Heart right ventricle (tissue), 16 donors: ENCODE measurements around the gene PEPD. TPM values are rescaled to one million over a fixed set of nuclear protein-coding genes. Genes with fewer than 3 reads are reported as not detected.
"Not testable (repeated sequence)": the region's sequence is repeated elsewhere in the genome, so short reads cannot be mapped to it uniquely, and the experiment has no call there.

Experiments used
- ATAC-seq, 8 donors: fragments of 200-7000 bp; cut with Tn5 transposase; one replicate each; pipeline ENCODE4 v1.9.1; 2020; ENCODE audit warnings: mild to moderate bottlenecking in 8 of 8, moderate library complexity in 8 of 8, moderate number of reproducible peaks in 1 of 8
- DNase-seq, 2 donors: peaks; one replicate each; pipeline ENCODE4 v3.0.0-alpha.2; 2020
- H3K27ac ChIP-seq, 10 donors: fragments of 200-600 bp; sonication (generic) in 2 of 10; one replicate each; pipeline versions ENCODE4 v1.5.0 to v1.8.0; 2020 to 2022; ENCODE audit warnings: mild to moderate bottlenecking in 3 of 10
- H3K27me3 ChIP-seq, 7 donors: fragments of 200-600 bp; one replicate each; pipeline ENCODE4 v1.8.0; 2021 to 2022; ENCODE audit warnings: mild to moderate bottlenecking in 2 of 7
- H3K36me3 ChIP-seq, 9 donors: fragments of 200-600 bp; sonication (generic) in 1 of 9; one replicate each; pipeline versions ENCODE4 v1.5.0 to v1.8.0; 2020 to 2022; ENCODE audit warnings: mild to moderate bottlenecking in 2 of 9
- H3K4me1 ChIP-seq, 9 donors: fragments of 200-600 bp; sonication (generic) in 1 of 9; one replicate each; pipeline versions ENCODE4 v1.5.0 to v1.8.0; 2020 to 2022; ENCODE audit warnings: mild to moderate bottlenecking in 4 of 9
- H3K4me3 ChIP-seq, 10 donors: fragments of 200-600 bp; sonication (generic) in 2 of 10; one replicate each; pipeline versions ENCODE4 v1.5.0 to v1.8.0; 2020 to 2022; ENCODE audit warnings: mild to moderate bottlenecking in 7 of 10, moderate library complexity in 2 of 10
- H3K9me3 ChIP-seq, 11 donors: fragments of 200-600 bp in 10 of 11; sonication (generic) in 2 of 11; one replicate each; pipeline versions ENCODE4 v1.5.0 to v1.8.0; 2013 to 2022; ENCODE audit warnings: mild to moderate bottlenecking in 2 of 11, control low read depth in 1 of 11, moderate library complexity in 1 of 11
- CTCF ChIP-seq, 9 donors: fragments of 200-600 bp; sonication (generic) in 2 of 9; IDR thresholded peaks; one replicate each; pipeline versions ENCODE4 v1.5.0 to v1.8.0; 2021 to 2022; ENCODE audit warnings: antibody characterized with exemption in 9 of 9, mild to moderate bottlenecking in 5 of 9, moderate library complexity in 1 of 9
- WGBS, 2 donors: extraction: QIAGEN DNeasy Blood & Tissue Kit; methylation state at CpG; one replicate each; pipeline ENCODE4 v1.1.7; 2013; ENCODE audit warnings: inconsistent platforms in 1 of 2; 5-methylcytosine and 5-hydroxymethylcytosine counted together
- intact Hi-C, 10 donors: fragments of 100-400 bp; cut with DNase I; formaldehyde crosslinking; loops; one replicate each; pipeline versions ENCODE4 v1.11.1 to v1.14.2; 2022
- polyA plus RNA-seq, 2 donors: library from polyadenylated mRNA; stranded (reverse); fragments of 200-250 nt; gene quantifications; one replicate each; pipeline ENCODE4 v1.2.3, GENCODE V29; 2013
- total RNA-seq, 10 donors: library from RNA; stranded (reverse); fragmentation: NEBNext Ultra II Directional in 3 of 10; extraction: Animal tissue kit (Norgen Biotek cat#: 25700) in 3 of 10; gene quantifications; one replicate each; pipeline versions ENCODE4 v1.2.1 to v1.2.4, GENCODE V29; 2021 to 2023
- donor health status: Arrhythmogenic right ventricular cardiomyopathy.
- donor health status: ischemic (EF 13 %, LVEDD 7.1; RV severe dilation, severe dysfunction).
- donor health status: healthy with polysubstance abuse.
- donor health status: DM: no; HTN: yes; CAD: no.
- donor health status: DM: no; HTN: no; CAD: no.
- donor health status: ischemic (EF 25% LVEDD 6.9; RV normal size, moderate dysfunction).
- donor health status: ischemic (EF 25% LVEDD 5.7; RV mildly dilated, moderate dysfunction).
- donor health status: healthy.
- donor health status: DM: yes; HTN: yes; CAD: no.
- donor health status: Ischemic cardiomyopathy.
- donor health status: ischemic (EF 35%, LVEDD 5.7; RV mildly dilated, moderate dysfunction).
- donor health status: nonischemic (EF 11% LVEDD 7.7; RV severe dilation, severe dysfunction).
- donor health status: DM: yes; HTN: yes; CAD: no.
- donor health status: PGD.
- donor health status: ischemic (EF 29% LVEDD 5.4; RV normal size, mild dysfunction).
- donor health status: nonischemic (EF 23%, LVEDD 6.1; RV moderate dilation, normal function).

PEPD gene
- total and polyA plus RNA-seq, 12 donors: 20.4 to 47.7 (median 26.8) TPM

GRCh38 chr19:33562636-33563035 lies 41.0 kb upstream of the PEPD start:
- H3K4me1 ChIP-seq: no peaks in the 10 kb centered on the region
- H3K9me3 ChIP-seq: no peaks in the 10 kb centered on the region
- TF ChIP-seq CTCF (IDR thresholded peaks at IDR 0.05): no peak
- H3K27me3 ChIP-seq: peaks cover 0 to 52% (median 26%) of the 10 kb centered on the region in 7 donors
- ATAC-seq (no peak), DNase-seq (no peak)
- WGBS, 2 donors: 68 to 78% methylated on average over 7 of the region's 7 CpGs
- H3K27ac ChIP-seq: no peak overlapping the region
- intact Hi-C loops: no loop called here
- no peaks in the 10 kb centered on the region for H3K36me3 ChIP-seq
- H3K4me3 ChIP-seq: no peak overlapping the region

- H3K36me3 ChIP-seq, H3K9me3 ChIP-seq, H3K4me3 ChIP-seq, H3K4me1 ChIP-seq, ATAC-seq, intact Hi-C loops, H3K27ac ChIP-seq, DNase-seq: not testable (repeated sequence)
- peaks cover 0 to 46% (median 23%) of the 10 kb centered on the region in 7 donors for H3K27me3 ChIP-seq
- 81 to 83% methylated on average over 5 of the region's 5 CpGs for WGBS, 2 donors
These were observed 40.1 kb upstream of the PEPD start for GRCh38 chr19:33561666-33562065.

- no peaks in the 10 kb centered on the region for H3K4me1 ChIP-seq
- no peak for TF ChIP-seq CTCF (IDR thresholded peaks at IDR 0.05)
- no peak overlapping the region for H3K27ac ChIP-seq
- intact Hi-C loops: no loop called here
- H3K36me3 ChIP-seq: no peaks in the 10 kb centered on the region
- no peak for DNase-seq
- peaks cover 0 to 46% (median 27%) of the 10 kb centered on the region in 7 donors for H3K27me3 ChIP-seq
- H3K4me3 ChIP-seq: no peak overlapping the region
- no peak for ATAC-seq
- WGBS, 2 donors: 82 to 86% methylated on average over 6 of the region's 6 CpGs
- H3K9me3 ChIP-seq: no peaks in the 10 kb centered on the region
These were observed 39.7 kb upstream of the PEPD start for GRCh38 chr19:33561261-33561660.

GRCh38 chr19:33559996-33560395 lies 38.4 kb upstream of the PEPD start:
- no peak for DNase-seq
- no peak overlapping the region for H3K27ac ChIP-seq
- H3K4me3 ChIP-seq: no peak overlapping the region
- H3K4me1 ChIP-seq: no peaks in the 10 kb centered on the region
- ATAC-seq: no peak
- intact Hi-C loops: no loop called here
- H3K36me3 ChIP-seq: no peaks in the 10 kb centered on the region
- WGBS, 2 donors: 80 to 86% methylated on average over 8 of the region's 8 CpGs
- H3K27me3 ChIP-seq: peaks cover 0 to 42% (median 26%) of the 10 kb centered on the region in 7 donors
- no peaks in the 10 kb centered on the region for H3K9me3 ChIP-seq
- no peak for TF ChIP-seq CTCF (IDR thresholded peaks at IDR 0.05)

- intact Hi-C loops: no loop called here
- DNase-seq (no peak), ATAC-seq (no peak)
- Histone ChIP-seq H3K9me3 (no peaks in the 10 kb centered on the region), H3K36me3 (no peaks in the 10 kb centered on the region), H3K4me1 (no peaks in the 10 kb centered on the region), H3K27me3 (peaks cover 0 to 39% (median 15%) of the 10 kb centered on the region in 7 donors), H3K27ac (no peak overlapping the region), H3K4me3 (no peak overlapping the region)
- 57 to 64% methylated on average over 9 of the region's 9 CpGs for WGBS, 2 donors
- TF ChIP-seq CTCF (IDR thresholded peaks at IDR 0.05): no peak
These were observed 37.3 kb upstream of the PEPD start for GRCh38 chr19:33558856-33559255.
